IPS DF 4.7 (cell line): ENCODE results near the gene ATRIP.

Source experiments
- DNase-seq: peaks from one replicate; pipeline ENCODE4 v3.0.0-alpha.2; 2013; ENCODE audit warnings: low spot score; ENCODE audit errors: extremely low read depth

Gene ATRIP

GRCh38 chr3:48409291-48410201 is 37.0 kb upstream of the ATRIP start:
- no peak for DNase-seq

- no peak for DNase-seq
These were observed 36.1 kb upstream of the ATRIP start for GRCh38 chr3:48410205-48411040.

- DNase-seq, result no peak
These were observed 35.4 kb upstream of the ATRIP start for GRCh38 chr3:48411041-48411588.

GRCh38 chr3:48411606-48412374 is 34.7 kb upstream of the ATRIP start:
- no peak for DNase-seq

- no peak for DNase-seq
These were observed 34.0 kb upstream of the ATRIP start for GRCh38 chr3:48412375-48413001.

- no peak for DNase-seq
These were observed 33.5 kb upstream of the ATRIP start for GRCh38 chr3:48413086-48413485.

- DNase-seq, result no peak
These were observed 32.9 kb upstream of the ATRIP start for GRCh38 chr3:48413611-48414010.

GRCh38 chr3:48414376-48415250 is 31.9 kb upstream of the ATRIP start:
- DNase-seq, result no peak

GRCh38 chr3:48415251-48415953 is 31.1 kb upstream of the ATRIP start:
- no peak for DNase-seq

GRCh38 chr3:48416091-48416505 is 30.4 kb upstream of the ATRIP start:
- no peak for DNase-seq

- DNase-seq, result no peak
These were observed 30.0 kb upstream of the ATRIP start for GRCh38 chr3:48416546-48416945.

- DNase-seq, result no peak
These were observed 28.9 kb upstream of the ATRIP start for GRCh38 chr3:48417529-48418108.

- no peak for DNase-seq
These were observed 28.4 kb upstream of the ATRIP start for GRCh38 chr3:48418140-48418539.

GRCh38 chr3:48418651-48419050 is 27.9 kb upstream of the ATRIP start:
- no peak for DNase-seq

GRCh38 chr3:48419149-48419548 is 27.4 kb upstream of the ATRIP start:
- no peak for DNase-seq

GRCh38 chr3:48419597-48419996 is 26.9 kb upstream of the ATRIP start:
- DNase-seq, result no peak

- no peak for DNase-seq
These were observed 26.0 kb upstream of the ATRIP start for GRCh38 chr3:48420561-48420960.

GRCh38 chr3:48422272-48422671 is 24.3 kb upstream of the ATRIP start:
- DNase-seq, result no peak

GRCh38 chr3:48422681-48423080 is 23.9 kb upstream of the ATRIP start:
- no peak for DNase-seq
